ENCODE data around the gene FAM76A.

The FAM76A gene

DNA sequence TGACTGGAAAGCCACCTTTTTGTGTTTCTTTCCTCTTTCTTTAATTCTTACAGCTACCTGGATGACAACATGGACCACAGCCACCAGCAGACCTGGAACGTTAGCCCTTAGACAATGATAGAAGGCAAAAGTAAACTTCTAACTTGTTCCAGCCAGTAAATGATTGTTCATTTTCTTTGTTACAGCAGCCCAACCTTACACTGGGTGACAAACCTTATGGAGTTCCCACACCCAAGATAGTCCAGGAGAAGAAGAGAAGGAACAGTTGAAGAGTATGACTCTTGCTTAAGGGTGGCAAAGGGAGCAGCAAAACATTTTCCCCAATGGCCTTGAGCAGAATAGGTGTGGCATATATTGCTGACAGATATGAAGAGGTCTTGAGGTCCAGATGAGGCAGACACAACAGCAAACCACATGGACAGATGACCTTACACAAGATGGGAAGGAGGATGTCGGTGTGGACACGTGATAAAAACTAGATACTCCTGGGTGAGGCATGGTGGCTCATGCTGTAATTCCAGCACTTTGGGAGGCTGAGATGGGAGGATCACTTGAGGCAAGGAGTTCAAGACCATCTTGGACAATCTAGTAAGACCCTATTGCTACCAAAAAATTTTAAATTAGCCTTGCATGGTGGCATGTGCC lies 11.8 kb upstream of the FAM76A start:
- TF ChIP-seq, protein P1, sequence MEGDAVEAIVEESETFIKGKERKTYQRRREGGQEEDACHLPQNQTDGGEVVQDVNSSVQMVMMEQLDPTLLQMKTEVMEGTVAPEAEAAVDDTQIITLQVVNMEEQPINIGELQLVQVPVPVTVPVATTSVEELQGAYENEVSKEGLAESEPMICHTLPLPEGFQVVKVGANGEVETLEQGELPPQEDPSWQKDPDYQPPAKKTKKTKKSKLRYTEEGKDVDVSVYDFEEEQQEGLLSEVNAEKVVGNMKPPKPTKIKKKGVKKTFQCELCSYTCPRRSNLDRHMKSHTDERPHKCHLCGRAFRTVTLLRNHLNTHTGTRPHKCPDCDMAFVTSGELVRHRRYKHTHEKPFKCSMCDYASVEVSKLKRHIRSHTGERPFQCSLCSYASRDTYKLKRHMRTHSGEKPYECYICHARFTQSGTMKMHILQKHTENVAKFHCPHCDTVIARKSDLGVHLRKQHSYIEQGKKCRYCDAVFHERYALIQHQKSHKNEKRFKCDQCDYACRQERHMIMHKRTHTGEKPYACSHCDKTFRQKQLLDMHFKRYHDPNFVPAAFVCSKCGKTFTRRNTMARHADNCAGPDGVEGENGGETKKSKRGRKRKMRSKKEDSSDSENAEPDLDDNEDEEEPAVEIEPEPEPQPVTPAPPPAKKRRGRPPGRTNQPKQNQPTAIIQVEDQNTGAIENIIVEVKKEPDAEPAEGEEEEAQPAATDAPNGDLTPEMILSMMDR (IDR thresholded peaks at IDR 0.05; ENCODE audit: extremely low read depth, missing control alignments) = no peak
- no peak for DNase-seq (ENCODE audit: low spot score)

GRCh38 chr1:27716262-27716895 lies 9.4 kb upstream of the FAM76A start:
- TF ChIP-seq, protein P1 (IDR thresholded peaks at IDR 0.05; ENCODE audit: extremely low read depth, missing control alignments) = no peak
- no peak for DNase-seq (ENCODE audit: low spot score)

DNA sequence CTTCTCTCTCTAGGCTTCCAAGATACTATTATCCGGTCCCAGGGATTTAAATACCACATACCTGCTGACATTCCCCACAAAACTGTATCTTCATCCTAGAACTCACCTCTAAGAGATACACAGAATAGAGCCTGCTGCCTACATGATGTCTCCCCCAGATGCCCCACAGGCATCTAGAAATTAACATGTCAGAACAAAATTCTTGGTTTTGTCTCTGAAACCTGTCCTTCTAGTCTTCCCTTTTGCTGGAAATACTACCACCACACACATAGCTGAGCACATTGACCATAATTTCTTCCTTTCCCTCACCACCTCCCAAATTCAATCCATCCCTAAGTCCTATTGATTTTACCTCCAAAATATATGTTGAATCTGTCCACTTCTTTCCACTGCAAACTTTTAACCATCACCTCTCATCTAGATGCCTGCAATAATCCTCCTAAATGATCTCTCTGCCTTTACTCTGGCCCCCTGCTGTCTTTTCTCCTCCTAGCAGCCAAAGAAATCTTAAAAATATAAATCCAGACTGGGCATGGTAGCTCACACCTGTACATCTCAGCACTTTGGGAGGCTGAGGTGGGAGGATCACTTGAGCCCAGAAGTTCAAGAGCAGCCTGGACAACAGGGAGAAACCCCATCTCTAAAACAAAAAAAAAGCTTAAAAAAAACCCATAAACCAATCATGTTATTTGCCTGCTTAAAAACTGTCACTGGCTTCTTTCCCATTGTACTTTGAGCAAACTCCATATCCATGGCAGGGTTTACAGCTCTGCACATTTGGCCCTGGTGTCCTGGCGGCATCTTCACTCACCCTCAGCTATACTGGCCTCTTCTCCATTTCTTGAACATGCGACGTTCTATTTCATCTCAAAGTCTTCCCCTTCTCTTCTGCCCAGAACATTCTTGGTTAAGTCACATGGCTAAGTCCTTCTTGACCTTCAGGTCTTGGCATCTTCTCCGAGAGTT lies 6.2 kb upstream of the FAM76A start:
- TF ChIP-seq, protein P1 (IDR thresholded peaks at IDR 0.05; ENCODE audit: extremely low read depth, missing control alignments) = no peak
- no peak for DNase-seq (ENCODE audit: low spot score)

DNA sequence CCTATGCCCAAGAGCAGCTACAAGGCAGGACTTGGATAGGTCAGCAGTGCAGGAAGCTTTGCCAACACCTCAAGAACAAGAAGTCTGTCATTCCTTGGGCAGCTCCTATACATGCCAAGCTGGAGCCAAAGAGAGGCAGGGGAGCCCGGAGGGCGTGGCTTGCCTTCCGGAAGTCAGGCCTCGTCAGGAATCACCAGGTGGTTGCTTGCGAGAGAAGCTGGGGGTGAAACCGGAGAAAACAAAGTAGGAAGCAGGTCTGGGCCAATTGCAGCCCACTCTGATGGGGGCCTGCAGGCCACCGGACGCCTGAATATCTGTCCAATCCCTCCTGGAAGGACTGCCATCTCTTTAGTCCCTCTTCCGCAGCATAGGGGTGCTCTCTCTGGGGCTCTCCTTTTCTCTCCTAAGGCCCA lies 794 bp upstream of the FAM76A start:
- TF ChIP-seq, protein P1 (IDR thresholded peaks at IDR 0.05; ENCODE audit: extremely low read depth, missing control alignments) = no peak

DNA sequence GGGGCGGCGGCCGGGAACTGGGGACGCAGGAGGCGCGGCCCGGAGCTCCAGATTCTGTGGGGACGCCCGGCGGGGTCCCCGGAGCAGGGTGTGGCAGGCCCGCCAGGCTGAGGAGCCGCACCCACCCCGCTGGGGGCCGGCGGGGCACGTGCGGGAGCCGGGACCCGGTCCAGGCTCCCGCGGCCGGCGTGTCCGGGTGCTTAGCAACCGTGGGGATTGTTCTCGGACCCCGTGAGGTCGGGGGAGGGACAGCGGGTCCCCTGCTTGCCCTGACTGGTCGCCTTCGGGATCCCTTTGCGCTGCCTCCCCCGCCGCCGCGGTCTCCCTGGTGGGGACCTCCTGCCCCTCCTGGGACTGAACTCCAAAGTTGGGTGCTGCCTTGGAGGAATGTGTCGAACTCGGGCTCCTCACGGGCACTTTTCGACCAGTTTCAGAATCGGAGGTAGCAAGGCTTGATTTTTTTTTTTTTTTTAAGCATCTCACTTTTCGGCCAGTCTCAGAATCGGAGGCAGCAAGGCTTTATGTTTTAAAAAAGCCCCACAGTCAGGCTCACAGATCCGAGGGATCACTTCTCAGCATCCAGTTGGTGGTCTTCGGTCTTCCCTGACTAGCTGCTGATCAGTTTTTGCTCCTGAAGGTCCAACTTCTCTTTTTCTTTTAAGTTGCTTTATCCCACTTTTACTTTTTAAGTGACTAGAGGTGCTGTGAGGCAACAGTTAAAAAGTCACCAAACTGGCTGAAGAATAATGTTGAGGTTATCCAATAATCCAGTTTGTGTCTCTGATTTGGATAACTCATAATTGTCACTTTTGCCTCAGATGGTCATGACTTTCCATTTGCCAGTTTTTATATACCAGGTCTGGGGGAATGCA lies 648 bp downstream of the FAM76A start:
- DNase-seq (ENCODE audit: low spot score) = peak; percentile 79
- TF ChIP-seq, protein P1 (IDR thresholded peaks at IDR 0.05; ENCODE audit: extremely low read depth, missing control alignments) = no peak

More for the DNA sequence above, 794 bp upstream of the FAM76A start:
- no peak for DNase-seq (ENCODE audit: low spot score)

- no peak for DNase-seq (ENCODE audit: low spot score)
- TF ChIP-seq, protein P1 (IDR thresholded peaks at IDR 0.05; ENCODE audit: extremely low read depth, missing control alignments) = no peak
These were observed 1.4 kb downstream of the FAM76A start for GRCh38 chr1:27727126-27727525.
